NCI-H524 (cell line): ENCODE results near the gene CDK14.
A peak's percentile ranks its signal among the peaks of the same experiment; 100 is the strongest.

Source experiments
- DNase-seq, 2 experiments: peaks; one replicate each; lab custom pipeline; 2025; lab: John Stamatoyannopoulos, UW

CDK14 gene

GRCh38 chr7:90596671-90597562 lies 796 bp downstream of the CDK14 start:
- peak; percentile 24 to 55 for DNase-seq

- no peak for DNase-seq
Measured at GRCh38 chr7:90597563-90598253, 1.6 kb downstream of the CDK14 start.

- DNase-seq: no peak
Measured at GRCh38 chr7:90599038-90599437, 2.9 kb downstream of the CDK14 start.

- DNase-seq: no peak
Measured at GRCh38 chr7:90599892-90600555, 3.9 kb downstream of the CDK14 start.

- DNase-seq: no peak
Measured at GRCh38 chr7:90602303-90602702, 6.2 kb downstream of the CDK14 start.

GRCh38 chr7:90603346-90603745 lies 7.2 kb downstream of the CDK14 start:
- no peak for DNase-seq

- peak in 1 of 2 experiments; percentile 16 for DNase-seq
Measured at GRCh38 chr7:90604383-90604782, 8.3 kb downstream of the CDK14 start.

- peak; percentile 50 to 84 for DNase-seq
Measured at GRCh38 chr7:90605055-90605454, 8.9 kb downstream of the CDK14 start.

- DNase-seq: no peak
Measured at GRCh38 chr7:90607196-90607595, 11.1 kb downstream of the CDK14 start.

GRCh38 chr7:90610105-90610504 lies 14.0 kb downstream of the CDK14 start:
- DNase-seq: no peak

- no peak for DNase-seq
Measured at GRCh38 chr7:90611115-90611514, 15.0 kb downstream of the CDK14 start.

- no peak for DNase-seq
Measured at GRCh38 chr7:90613088-90613498, 17.0 kb downstream of the CDK14 start.

- no peak for DNase-seq
Measured at GRCh38 chr7:90617442-90617841, 21.3 kb downstream of the CDK14 start.

GRCh38 chr7:90618876-90619275 lies 22.8 kb downstream of the CDK14 start:
- no peak for DNase-seq

- DNase-seq: no peak
Measured at GRCh38 chr7:90621125-90621746, 25.1 kb downstream of the CDK14 start.

GRCh38 chr7:90621747-90622140 lies 25.6 kb downstream of the CDK14 start:
- no peak for DNase-seq

GRCh38 chr7:90622670-90623069 lies 26.5 kb downstream of the CDK14 start:
- no peak for DNase-seq

GRCh38 chr7:90624225-90624911 lies 28.2 kb downstream of the CDK14 start:
- DNase-seq: peak; percentile 69 to 90

- DNase-seq: no peak
Measured at GRCh38 chr7:90625051-90625450, 28.9 kb downstream of the CDK14 start.

- DNase-seq: peak; percentile 89 to 94
Measured at GRCh38 chr7:90625562-90625961, 29.4 kb downstream of the CDK14 start.

- DNase-seq: no peak
Measured at GRCh38 chr7:90626013-90626412, 29.9 kb downstream of the CDK14 start.
